Nephron progenitor cell (in vitro differentiated cells): ENCODE measurements around the gene TTC34.

Experiments used
- DNase-seq: peaks from one replicate; pipeline ENCODE4 v3.0.0; 2021
- H3K27ac Mint-ChIP-seq: 2 replicates; pipeline ENCODE4 v1.8.0; 2021; ENCODE audit warnings: mild to moderate bottlenecking, moderate library complexity, mixed read lengths
- H3K27me3 Mint-ChIP-seq: 2 replicates; pipeline ENCODE4 v1.8.0; 2021; ENCODE audit warnings: mild to moderate bottlenecking, low read depth, mixed read lengths; ENCODE audit not compliant: poor library complexity
- H3K36me3 Mint-ChIP-seq: 2 replicates; pipeline ENCODE4 v1.8.0; 2021; ENCODE audit warnings: low read depth, mixed read lengths
- H3K4me1 Mint-ChIP-seq: 2 replicates; pipeline ENCODE4 v1.8.0; 2021; ENCODE audit warnings: mixed read lengths
- H3K4me3 Mint-ChIP-seq: 2 replicates; pipeline ENCODE4 v1.8.0; 2021; ENCODE audit warnings: mild to moderate bottlenecking, moderate library complexity, mixed read lengths
- H3K9me3 Mint-ChIP-seq: 2 replicates; pipeline ENCODE4 v1.8.0; 2021; ENCODE audit warnings: mild to moderate bottlenecking, moderate library complexity, mixed read lengths
- TF ChIP-seq, protein P1 (sequence below): fragments of 200-600 bp; sonication (generic); IDR thresholded peaks from 2 replicates; pipeline ENCODE4 v1.5.0; 2021; ENCODE audit warnings: antibody characterized with exemption

The TTC34 gene

GRCh38 chr1:2834741-2835564 is 33.5 kb upstream of the TTC34 start:
- Mint-ChIP-seq H3K27me3 (no peaks in the 10 kb centered on the region), H3K36me3 (no peaks in the 10 kb centered on the region), H3K27ac (no peak overlapping the region), H3K9me3 (peaks cover 75% of the 10 kb centered on the region), H3K4me1 (no peaks in the 10 kb centered on the region), H3K4me3 (no peak overlapping the region)
- TF ChIP-seq, protein P1, sequence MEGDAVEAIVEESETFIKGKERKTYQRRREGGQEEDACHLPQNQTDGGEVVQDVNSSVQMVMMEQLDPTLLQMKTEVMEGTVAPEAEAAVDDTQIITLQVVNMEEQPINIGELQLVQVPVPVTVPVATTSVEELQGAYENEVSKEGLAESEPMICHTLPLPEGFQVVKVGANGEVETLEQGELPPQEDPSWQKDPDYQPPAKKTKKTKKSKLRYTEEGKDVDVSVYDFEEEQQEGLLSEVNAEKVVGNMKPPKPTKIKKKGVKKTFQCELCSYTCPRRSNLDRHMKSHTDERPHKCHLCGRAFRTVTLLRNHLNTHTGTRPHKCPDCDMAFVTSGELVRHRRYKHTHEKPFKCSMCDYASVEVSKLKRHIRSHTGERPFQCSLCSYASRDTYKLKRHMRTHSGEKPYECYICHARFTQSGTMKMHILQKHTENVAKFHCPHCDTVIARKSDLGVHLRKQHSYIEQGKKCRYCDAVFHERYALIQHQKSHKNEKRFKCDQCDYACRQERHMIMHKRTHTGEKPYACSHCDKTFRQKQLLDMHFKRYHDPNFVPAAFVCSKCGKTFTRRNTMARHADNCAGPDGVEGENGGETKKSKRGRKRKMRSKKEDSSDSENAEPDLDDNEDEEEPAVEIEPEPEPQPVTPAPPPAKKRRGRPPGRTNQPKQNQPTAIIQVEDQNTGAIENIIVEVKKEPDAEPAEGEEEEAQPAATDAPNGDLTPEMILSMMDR: no peak
- DNase-seq: no peak

GRCh38 chr1:2834146-2834475 is 32.6 kb upstream of the TTC34 start:
- Mint-ChIP-seq H3K27me3 (no peaks in the 10 kb centered on the region), H3K4me3 (no peak overlapping the region), H3K27ac (no peak overlapping the region), H3K9me3 (peaks cover 74% of the 10 kb centered on the region), H3K36me3 (no peaks in the 10 kb centered on the region), H3K4me1 (no peaks in the 10 kb centered on the region)
- DNase-seq: no peak
- TF ChIP-seq, protein P1: no peak

- Mint-ChIP-seq H3K36me3 (no peaks in the 10 kb centered on the region), H3K27me3 (no peaks in the 10 kb centered on the region), H3K9me3 (peaks cover 74% of the 10 kb centered on the region), H3K27ac (no peak overlapping the region), H3K4me3 (no peak overlapping the region), H3K4me1 (no peaks in the 10 kb centered on the region)
- no peak for DNase-seq
- TF ChIP-seq, protein P1: no peak
Observed at GRCh38 chr1:2833454-2834145, 32.1 kb upstream of the TTC34 start.

GRCh38 chr1:2832506-2833453 is 31.3 kb upstream of the TTC34 start:
- Mint-ChIP-seq H3K27me3 (no peaks in the 10 kb centered on the region), H3K27ac (no peak overlapping the region), H3K4me3 (no peak overlapping the region), H3K36me3 (no peaks in the 10 kb centered on the region), H3K4me1 (no peaks in the 10 kb centered on the region), H3K9me3 (peaks cover 76% of the 10 kb centered on the region)
- DNase-seq: no peak
- TF ChIP-seq, protein P1: no peak

DNA sequence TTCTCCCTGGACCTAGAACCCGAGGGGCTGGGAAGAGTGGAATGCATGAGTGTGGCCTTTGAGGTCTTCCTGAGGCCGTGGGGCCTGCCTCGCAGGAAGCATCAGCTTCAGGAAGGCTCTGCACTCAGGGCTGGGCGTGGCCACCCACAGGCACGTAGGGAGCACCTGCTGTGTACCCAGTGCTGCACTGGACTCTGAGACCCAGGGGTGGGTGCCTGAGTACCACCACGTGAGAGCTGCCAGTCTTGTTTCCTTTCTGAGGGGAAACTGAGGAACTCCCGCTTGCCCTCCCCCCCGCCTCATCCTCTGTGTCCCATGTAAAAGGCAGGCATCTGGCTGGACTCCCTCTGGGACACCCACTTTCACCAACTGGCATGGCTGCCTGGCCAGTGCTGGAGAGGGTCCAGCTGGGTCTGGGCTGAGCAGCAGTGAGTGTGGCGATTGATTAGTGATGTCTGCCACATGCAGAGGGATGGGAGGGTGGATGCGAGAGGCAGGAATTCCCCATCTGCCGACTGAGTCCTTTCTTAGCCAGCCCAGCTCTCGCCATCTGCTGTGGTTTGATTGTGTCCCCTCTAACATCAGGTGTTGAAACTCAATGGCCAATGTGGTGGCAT is 30.2 kb upstream of the TTC34 start:
- no peak overlapping the region for H3K27ac Mint-ChIP-seq
- TF ChIP-seq, protein P1: no peak
- no peaks in the 10 kb centered on the region for H3K27me3 Mint-ChIP-seq
- no peak for DNase-seq
- H3K4me1 Mint-ChIP-seq: no peaks in the 10 kb centered on the region
- H3K36me3 Mint-ChIP-seq: no peaks in the 10 kb centered on the region
- H3K9me3 Mint-ChIP-seq: peaks cover 77% of the 10 kb centered on the region
- H3K4me3 Mint-ChIP-seq: no peak overlapping the region
